Measurements from ENCODE around the gene RPS29. TPM values are rescaled to one million over a fixed set of nuclear protein-coding genes. Genes with fewer than 3 reads are reported as not detected.
A peak's percentile ranks its signal among the peaks of the same experiment; 100 is the strongest.

Gene RPS29
- total and polyA plus RNA-seq, 9 of the 15 experiments (the other 6 are each of a cell fraction or from before 2014, with no cell fraction given) = 1,545 to 5,012 (median 2,448) TPM

DNA sequence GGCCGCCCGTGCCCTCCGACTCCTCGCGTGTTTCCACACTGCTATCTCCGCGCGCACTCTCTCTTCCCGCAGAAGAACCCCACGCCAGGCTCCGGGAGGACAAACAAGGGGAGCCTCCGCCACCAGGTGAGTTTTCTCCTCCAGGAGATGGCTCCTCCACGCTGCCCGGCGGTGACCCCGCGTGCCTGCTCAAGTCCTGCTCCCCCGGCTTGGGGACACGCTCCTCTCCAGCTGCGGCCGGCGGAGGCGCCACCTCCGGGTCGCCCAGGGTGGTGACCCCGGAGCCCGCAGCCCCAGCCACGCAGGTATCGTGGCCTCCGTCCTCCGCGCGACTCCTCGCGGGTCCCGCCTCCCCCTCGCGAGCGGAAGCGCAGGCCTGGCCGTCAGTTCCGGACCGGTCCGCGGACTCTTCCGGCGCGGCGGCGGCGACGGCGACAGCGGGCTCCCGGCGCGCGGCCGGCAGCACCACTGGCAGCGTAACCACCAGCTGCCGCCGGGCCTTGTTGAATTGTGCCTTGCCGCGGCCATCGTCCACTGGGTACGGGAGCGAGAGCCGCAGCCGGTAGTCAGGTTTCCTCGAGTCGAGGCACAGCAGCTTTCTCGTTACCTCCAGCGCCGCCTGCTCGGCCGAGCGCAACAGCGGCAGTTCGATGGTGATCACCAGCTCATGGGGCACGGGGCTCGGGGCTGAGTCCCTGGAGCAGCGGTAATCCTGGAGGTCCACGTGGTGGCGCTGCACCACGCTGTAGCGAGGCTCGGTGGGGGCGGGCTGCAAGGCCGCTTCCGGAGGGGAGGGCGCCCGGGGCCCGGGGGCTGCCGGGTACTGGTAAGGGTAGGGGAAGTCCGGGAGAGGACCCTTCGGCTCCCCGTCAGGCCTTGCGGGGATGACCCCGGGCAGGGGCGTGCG, 47.7 kb upstream of the RPS29 start (continued):
- TF ChIP-seq ZNF408 (CRISPR knock-in tag; IDR thresholded peaks at IDR 0.05; ENCODE audit: low read depth) (no peak), ZBTB9 (CRISPR knock-in tag; IDR thresholded peaks at IDR 0.05) (peak; percentile 64; the same call in 1 of the 2 replicates), BRF1 (IDR thresholded peaks at IDR 0.05; ENCODE audit: borderline replicate concordance, extremely low read depth, insufficient read length) (no peak), HNRNPL (IDR thresholded peaks at IDR 0.05; ENCODE audit: low read depth, low read length) (no peak), PHF20 (IDR thresholded peaks at IDR 0.05; ENCODE audit: partially characterized antibody) (peak; percentile 45), GATAD2B (IDR thresholded peaks at IDR 0.05; ENCODE audit: borderline replicate concordance) (peak; percentile 73; the same call in 1 of the 2 replicates), JUND (IDR thresholded peaks at IDR 0.05; ENCODE audit: borderline replicate concordance, low read depth, low read length) (peak; percentile 42; the same call in 1 of the 2 replicates), JUND (tag; IDR thresholded peaks at IDR 0.05; ENCODE audit: borderline replicate concordance, low read depth, low read length) (no peak; the same call in 2 of the 3 replicates), SPI1 (IDR thresholded peaks at IDR 0.05; ENCODE audit: borderline replicate concordance, low read depth, low read length) (0 out of 2 replicates have a peak, but pooled peaks have one; percentile 4), ELF2 (CRISPR knock-in tag; IDR thresholded peaks at IDR 0.05) (0 out of 2 replicates have a peak, but pooled peaks have one; percentile 22), MIER1 (IDR thresholded peaks at IDR 0.05; ENCODE audit: low read depth) (no peak), HDAC1 (IDR thresholded peaks at IDR 0.05) (peak in 1 of 2 experiments; percentile 63; a peak in 2 of 4 replicates)
- TF ChIP-seq, protein P1, sequence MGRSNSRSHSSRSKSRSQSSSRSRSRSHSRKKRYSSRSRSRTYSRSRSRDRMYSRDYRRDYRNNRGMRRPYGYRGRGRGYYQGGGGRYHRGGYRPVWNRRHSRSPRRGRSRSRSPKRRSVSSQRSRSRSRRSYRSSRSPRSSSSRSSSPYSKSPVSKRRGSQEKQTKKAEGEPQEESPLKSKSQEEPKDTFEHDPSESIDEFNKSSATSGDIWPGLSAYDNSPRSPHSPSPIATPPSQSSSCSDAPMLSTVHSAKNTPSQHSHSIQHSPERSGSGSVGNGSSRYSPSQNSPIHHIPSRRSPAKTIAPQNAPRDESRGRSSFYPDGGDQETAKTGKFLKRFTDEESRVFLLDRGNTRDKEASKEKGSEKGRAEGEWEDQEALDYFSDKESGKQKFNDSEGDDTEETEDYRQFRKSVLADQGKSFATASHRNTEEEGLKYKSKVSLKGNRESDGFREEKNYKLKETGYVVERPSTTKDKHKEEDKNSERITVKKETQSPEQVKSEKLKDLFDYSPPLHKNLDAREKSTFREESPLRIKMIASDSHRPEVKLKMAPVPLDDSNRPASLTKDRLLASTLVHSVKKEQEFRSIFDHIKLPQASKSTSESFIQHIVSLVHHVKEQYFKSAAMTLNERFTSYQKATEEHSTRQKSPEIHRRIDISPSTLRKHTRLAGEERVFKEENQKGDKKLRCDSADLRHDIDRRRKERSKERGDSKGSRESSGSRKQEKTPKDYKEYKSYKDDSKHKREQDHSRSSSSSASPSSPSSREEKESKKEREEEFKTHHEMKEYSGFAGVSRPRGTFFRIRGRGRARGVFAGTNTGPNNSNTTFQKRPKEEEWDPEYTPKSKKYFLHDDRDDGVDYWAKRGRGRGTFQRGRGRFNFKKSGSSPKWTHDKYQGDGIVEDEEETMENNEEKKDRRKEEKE (IDR thresholded peaks at IDR 0.05; ENCODE audit: borderline replicate concordance in 1 of 2, control insufficient read depth in 1 of 2, low read depth in 2 of 2, low read length in 1 of 2) = 0 out of 4 replicates have a peak, but pooled peaks of 1 of the 2 experiments have one; percentile 30
- TF ChIP-seq, protein P2, sequence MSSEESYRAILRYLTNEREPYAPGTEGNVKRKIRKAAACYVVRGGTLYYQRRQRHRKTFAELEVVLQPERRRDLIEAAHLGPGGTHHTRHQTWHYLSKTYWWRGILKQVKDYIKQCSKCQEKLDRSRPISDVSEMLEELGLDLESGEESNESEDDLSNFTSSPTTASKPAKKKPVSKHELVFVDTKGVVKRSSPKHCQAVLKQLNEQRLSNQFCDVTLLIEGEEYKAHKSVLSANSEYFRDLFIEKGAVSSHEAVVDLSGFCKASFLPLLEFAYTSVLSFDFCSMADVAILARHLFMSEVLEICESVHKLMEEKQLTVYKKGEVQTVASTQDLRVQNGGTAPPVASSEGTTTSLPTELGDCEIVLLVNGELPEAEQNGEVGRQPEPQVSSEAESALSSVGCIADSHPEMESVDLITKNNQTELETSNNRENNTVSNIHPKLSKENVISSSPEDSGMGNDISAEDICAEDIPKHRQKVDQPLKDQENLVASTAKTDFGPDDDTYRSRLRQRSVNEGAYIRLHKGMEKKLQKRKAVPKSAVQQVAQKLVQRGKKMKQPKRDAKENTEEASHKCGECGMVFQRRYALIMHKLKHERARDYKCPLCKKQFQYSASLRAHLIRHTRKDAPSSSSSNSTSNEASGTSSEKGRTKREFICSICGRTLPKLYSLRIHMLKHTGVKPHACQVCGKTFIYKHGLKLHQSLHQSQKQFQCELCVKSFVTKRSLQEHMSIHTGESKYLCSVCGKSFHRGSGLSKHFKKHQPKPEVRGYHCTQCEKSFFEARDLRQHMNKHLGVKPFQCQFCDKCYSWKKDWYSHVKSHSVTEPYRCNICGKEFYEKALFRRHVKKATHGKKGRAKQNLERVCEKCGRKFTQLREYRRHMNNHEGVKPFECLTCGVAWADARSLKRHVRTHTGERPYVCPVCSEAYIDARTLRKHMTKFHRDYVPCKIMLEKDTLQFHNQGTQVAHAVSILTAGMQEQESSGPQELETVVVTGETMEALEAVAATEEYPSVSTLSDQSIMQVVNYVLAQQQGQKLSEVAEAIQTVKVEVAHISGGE (CRISPR knock-in tag; IDR thresholded peaks at IDR 0.05) = peak in 1 of 3 experiments; percentile 87; a peak in 2 of 6 replicates
